ENCODE measurements around the gene CAPN6.

The CAPN6 gene

DNA sequence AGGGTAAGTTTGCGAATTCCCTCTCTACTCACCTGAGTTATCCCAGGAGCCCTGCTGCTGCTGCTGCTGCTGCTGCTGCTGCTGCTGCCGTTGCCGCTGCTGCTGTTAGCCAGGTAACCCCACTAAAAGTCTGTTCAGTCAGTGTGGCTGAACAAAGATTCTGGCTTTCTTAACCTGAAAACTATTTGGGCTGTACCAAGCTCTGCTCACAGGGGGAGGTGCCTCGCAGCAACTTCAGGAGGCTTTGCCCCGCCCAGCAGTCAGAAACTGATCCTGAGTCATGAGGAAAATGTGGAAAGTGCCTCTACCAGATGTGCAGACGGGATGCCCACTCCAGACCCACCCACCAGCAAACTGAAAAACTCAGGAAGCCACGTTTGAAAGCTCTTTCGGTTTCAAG lies at the start of gene CAPN6:
Gene CAPN6, minus strand, starts transcription at position 145 of the 400 bp plus-strand sequence. CDS start 6,547 bp downstream, outside the sequence.
- DNase-seq (ENCODE audit: low read depth in 2 of 3, low spot score in 1 of 3): no peak

DNA sequence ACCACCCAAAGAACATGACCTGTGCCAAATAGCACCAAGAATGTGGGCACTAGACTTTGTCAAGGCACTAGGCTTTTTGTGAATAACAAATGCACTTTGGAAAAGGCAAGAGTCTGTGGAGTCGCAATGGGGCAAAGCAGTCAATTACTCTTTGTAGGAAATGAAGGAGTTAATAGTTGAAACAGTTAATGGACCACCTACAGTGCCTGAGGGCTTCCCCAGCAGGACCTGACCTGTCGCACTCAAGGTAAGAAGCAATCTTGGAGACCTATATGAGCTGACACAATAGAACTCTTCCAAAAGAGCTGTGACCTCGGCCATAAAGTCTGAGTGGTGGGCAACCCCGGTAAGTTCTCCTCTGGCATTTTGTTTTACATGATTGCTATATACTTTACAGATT lies 49.2 kb upstream of the CAPN6 start:
- DNase-seq (ENCODE audit: low read depth in 2 of 3, low spot score in 1 of 3): no peak

DNA sequence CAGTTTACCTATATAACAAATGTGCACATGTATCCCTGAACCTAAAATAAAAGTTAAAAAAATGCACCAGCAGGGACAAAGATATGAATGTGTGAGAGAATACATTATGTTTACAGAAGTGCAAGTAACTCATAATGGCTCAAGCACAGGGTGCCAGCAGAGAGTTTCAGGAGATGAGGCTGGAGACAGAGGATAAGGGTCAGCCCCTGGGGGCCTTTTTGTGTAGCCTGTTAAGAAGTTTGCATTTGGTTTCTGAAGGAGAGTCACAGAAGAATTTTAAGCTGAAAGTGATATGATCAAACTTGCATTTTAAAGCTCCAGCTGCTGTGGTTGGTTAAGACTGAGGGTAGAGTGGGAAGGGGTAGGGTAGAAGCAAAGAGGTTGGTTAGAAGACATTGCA lies 48.6 kb upstream of the CAPN6 start:
- DNase-seq (ENCODE audit: low read depth in 2 of 3, low spot score in 1 of 3): no peak

DNA sequence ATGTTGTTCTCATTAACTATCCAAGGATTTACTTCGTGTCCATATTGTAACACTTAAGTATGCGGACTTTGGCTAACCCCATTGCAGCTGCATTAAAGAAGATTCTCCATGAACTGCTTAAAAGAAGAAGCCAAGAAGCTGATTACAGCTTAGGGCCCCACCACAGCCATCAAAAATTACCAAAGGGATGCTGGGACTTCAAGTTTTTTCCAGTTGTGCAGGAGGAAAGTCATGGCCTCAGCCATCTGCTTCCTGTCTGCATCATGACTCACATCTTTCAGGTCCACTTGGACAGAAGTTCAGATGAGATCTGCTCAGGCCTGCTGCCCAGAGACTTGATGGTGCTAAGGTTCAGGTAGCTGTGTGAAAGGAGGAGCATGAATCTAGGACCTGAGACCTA lies 38.8 kb upstream of the CAPN6 start:
- no peak for DNase-seq (ENCODE audit: low read depth in 2 of 3, low spot score in 1 of 3)

DNA sequence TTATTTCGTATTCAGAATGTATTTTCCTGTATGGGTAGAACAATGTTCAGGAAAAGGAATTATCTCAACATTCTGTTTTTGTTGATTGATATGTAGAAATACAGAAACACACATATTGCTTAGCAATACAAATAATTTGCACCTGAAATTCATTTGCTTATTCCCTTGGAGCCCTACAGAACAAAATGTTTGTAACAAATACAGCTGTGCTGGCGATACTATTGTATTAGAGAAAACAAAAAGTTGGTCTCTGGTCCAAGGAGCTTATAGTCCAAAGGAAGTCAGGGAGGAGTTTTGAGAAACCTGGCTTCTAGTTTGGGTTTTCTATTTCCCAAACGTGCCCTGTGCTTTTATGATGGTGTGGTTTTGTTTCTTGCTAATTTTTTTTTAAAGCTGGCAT lies 37.8 kb upstream of the CAPN6 start:
- no peak for DNase-seq (ENCODE audit: low read depth in 2 of 3, low spot score in 1 of 3)

DNA sequence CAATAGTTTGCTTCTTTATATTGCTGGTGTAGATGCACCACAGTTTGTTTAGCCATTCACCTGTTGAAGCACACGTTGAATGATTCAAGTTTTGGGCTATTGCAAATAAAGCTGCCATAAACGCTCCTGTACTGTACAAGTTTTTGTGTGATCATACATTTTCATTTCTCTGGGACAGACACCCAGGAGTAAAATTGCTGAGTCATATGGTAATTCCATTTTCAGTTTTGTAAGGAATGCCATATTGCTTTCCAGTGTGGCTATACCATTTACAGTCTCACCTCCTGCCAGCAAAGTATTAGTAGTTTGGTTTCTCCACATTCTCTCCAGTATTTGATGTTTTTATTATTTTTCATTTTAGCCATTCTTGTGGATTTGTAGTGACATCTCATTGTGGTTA lies 32.0 kb upstream of the CAPN6 start:
- no peak for DNase-seq (ENCODE audit: low read depth in 2 of 3, low spot score in 1 of 3)

DNA sequence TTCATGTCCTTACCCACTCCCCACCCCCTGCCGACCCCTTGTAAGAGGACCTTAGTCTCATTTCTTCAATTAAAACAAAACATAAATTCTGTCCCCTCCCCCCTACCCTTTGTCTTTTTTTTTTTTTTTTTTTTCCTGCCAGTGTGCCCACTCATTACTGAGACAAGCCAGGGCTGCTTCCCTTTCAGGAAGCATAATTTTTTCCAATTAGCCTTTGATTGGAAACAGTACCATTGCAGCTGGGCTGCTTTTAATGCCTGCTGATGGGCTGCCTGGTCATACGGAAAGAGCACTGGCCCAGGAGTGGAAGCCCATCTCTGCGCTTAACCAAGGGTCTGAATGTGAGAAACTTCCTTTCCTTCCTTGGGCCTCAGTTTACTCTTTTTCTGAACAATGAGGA lies 18.6 kb upstream of the CAPN6 start:
- no peak for DNase-seq (ENCODE audit: low read depth in 2 of 3, low spot score in 1 of 3)

- no peak for DNase-seq (ENCODE audit: low read depth in 2 of 3, low spot score in 1 of 3)
These were observed 14.5 kb upstream of the CAPN6 start for GRCh38 chrX:111284631-111285293.

DNA sequence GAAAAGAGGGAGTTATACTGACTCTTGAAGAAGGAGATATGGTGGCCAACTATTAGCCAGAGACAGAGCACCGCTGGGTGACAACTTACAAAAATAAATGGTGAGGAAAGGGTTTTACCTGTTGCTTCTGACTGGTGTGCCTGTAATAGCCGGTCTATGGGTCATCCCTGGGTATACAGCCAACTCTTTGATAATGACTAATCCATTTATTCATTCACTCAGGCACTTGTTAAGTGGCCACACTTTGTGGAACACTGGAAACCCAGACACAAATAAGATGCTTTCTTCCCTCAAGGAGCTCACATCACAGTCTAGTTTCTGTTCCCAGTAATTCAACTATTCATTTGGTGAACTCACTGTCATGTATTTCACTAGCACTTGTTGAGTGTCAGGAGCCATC lies 13.2 kb upstream of the CAPN6 start:
- DNase-seq (ENCODE audit: low read depth in 2 of 3, low spot score in 1 of 3): no peak

GRCh38 chrX:111282991-111283390 lies 12.7 kb upstream of the CAPN6 start:
- DNase-seq (ENCODE audit: low read depth in 2 of 3, low spot score in 1 of 3): no peak

DNA sequence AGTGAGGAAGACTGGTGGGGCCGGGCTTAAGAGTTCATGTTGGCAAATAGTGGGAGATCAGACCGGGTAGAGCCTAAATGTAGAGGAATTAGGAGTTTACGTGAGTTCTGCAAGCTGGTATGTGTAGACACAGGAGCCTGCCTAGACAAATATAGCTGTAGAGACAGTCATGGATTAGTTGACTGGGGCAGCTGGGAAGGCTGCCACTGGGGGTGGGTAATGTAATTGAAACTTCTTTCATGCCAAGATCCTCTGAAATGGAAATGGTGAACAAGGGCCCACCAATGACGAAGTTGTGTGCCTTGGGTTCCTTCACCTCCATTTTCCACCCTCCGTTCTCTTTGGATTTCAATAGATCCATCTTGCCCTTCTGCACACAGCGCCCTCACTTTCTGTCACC lies 11.9 kb upstream of the CAPN6 start:
- DNase-seq (ENCODE audit: low read depth in 2 of 3, low spot score in 1 of 3): no peak

DNA sequence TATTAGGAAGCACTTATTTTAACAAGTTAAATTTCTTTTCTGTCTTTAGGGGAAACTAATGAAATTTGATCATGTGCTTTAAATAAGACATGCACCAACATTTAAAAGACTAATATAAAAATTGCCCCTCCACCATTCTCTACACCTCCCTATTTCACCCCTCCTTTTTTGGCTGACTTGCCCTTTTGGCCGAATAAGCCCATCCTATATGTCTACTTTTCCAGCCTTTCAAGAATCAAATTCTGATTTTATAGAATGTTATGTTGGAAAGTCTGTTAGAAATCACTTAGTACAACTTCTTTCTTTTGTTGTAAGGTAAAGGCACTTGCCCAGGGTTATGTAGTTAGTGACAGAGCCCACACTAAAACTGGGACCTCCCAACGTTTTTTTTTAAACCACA lies 1.8 kb downstream of the CAPN6 start:
- no peak for DNase-seq (ENCODE audit: low read depth in 2 of 3, low spot score in 1 of 3)

DNA sequence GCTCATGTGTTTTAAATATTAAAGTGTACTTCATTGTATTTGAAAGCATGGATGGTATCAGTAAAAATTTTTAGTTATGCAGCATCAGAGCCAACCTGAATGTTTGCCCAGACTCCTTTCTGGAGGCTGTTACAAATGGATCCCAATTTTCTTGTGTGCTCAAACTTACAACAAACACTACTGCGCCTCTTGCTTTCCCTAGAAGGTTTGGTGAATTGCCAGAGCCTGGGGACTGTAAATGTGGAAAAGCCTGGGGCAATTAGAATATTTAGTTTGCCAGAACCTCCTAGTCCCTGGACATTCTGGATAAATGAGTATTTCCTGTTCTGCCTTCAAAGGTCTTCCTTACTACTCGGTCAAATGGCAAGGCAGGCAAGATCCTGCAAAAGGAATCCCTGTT lies 4.8 kb downstream of the CAPN6 start:
- DNase-seq (ENCODE audit: low read depth in 2 of 3, low spot score in 1 of 3): no peak

DNA sequence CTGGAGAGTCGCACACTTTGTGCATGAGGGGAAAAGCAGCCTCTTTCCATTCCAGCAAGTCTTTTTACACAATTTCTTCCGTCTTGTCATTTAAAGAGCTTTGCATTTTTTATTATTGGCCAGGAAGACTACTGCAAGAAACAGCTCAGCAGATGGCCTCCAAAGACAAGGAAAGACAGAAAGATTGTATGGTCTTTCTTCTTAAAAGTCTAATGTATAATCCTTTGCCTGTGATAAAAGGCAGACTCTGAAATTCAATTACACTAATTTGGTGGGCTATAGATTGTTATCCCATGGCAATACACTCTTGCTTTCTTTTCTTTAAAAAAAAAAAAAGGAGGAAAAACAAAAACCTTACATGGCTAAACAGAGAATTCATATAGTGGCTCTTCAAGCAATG lies 5.9 kb downstream of the CAPN6 start:
- no peak for DNase-seq (ENCODE audit: low read depth in 2 of 3, low spot score in 1 of 3)

DNA sequence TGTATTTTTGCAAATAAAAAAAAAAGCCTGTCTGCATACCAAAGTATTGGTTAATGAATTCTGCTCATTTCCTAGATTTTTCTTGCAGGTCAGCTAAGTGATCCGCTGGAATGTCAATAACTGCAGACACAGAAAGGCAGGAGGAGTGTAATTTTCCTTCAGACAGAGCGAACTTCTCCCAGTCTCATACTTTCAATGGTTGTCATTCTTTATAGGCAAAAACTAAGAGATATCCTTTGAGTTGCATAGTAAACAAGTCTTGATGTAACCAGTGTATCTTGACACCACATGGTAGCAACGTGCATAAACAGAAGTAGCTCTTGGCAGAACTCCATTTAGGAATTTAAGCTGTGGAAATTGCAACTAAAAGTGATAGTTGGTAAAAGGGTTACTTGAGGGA lies 8.2 kb downstream of the CAPN6 start:
- DNase-seq (ENCODE audit: low read depth in 2 of 3, low spot score in 1 of 3): no peak

DNA sequence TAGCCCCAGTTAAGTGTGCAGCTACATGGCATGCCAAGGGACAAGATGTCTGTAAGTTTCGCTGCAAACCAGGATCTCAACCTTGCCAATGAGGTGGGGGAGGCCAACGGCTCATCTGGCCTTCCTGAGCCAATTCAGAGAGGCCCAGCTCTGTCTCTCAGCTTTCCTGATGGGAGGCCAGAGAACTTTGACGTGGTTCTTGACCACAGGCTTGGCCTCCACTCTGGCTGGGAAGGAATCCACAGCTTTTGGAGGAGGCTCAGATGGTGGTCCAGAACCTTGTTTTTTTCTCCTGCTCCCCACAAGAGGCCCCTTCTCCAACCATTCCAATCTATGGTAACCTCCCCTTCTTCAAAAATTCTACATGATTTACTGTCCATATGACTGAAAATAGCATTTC lies 9.8 kb downstream of the CAPN6 start:
- no peak for DNase-seq (ENCODE audit: low read depth in 2 of 3, low spot score in 1 of 3)

DNA sequence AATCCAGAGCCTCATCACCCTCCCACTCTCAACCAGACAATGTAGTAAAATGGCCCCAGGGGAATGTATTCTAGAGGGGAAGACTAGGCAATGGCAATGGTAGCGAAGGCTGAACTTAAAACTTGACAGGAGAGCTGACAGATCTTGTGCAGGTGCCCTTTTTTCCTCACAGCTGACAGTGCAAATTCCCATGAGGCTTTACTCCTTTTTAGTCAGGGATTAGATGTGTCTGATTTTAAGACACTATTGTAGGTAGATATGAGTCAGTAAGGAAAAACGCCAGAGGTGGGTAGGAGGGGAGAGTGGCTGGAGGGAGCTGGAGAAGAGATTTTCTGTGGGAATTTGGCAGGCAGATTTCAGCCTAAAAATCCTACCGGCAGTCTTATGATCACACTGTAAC lies 10.7 kb downstream of the CAPN6 start:
- DNase-seq (ENCODE audit: low read depth in 2 of 3, low spot score in 1 of 3): no peak

- DNase-seq (ENCODE audit: low read depth in 2 of 3, low spot score in 1 of 3): no peak
These were observed 12.6 kb downstream of the CAPN6 start for GRCh38 chrX:111257733-111258132.

DNA sequence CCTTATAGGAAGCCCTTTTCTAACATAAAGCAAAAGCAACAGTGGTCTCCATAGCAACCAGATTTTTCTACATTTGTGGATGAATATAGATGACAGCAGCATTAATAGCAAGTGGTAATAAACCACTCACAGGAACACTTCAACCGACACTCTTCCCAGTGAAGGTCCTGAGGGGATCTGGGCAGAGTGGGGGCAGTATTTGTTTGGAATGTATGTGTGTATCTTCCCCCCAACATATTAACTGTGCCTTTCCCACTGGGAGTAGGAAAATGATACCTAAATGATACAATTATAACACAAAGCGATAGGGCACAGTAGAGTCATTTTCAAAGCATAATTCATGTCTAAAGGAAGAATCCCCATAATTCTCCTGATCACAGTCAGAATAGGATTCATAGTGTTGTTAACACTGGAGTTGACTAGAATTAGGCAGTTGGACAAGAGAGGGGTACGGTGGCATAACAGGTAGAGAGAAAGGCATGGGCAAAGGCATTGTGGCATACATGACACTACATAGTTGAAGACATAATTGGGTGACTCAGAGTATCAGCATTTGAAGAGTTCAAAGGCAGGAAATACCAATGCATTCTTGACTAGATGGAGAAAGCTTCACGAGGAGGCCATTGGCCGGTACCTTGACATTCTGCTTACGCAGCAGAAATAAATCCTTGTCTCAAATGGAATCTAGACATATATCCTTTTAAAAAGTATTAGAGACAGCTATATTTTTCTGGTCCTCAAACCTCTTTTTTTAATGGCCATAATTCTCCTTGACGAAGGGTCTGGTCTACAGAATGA lies 15.2 kb downstream of the CAPN6 start:
- DNase-seq (ENCODE audit: low read depth in 2 of 3, low spot score in 1 of 3): no peak

DNA sequence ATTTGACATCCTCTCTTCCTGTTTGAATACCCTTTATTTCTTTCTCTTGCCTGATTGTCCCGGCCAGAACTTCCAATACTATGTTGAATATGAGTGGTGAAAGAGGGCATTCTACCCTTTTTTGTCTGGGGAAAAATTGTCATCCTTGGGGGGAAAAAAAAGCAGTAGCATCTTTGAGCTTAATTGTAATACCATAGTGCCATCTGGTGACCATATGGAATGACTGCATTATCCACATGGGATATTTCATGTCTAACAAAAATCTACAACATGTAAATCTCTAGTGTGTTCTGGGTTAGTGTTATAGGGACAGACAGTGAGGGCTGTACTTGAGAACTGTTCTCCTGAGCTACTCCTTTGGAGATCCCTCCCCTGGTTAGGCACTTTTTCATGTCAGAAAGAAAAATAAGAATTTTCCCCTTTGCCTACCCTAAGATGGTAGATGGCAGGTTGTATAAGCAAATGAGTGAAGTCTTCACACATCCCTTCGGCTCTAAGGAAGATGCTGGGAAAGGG lies 26.0 kb downstream of the CAPN6 start:
- DNase-seq (ENCODE audit: low read depth in 2 of 3, low spot score in 1 of 3): no peak

- no peak for DNase-seq (ENCODE audit: low read depth in 2 of 3, low spot score in 1 of 3)
These were observed 53.9 kb downstream of the CAPN6 start for GRCh38 chrX:111216293-111216801.

DNA sequence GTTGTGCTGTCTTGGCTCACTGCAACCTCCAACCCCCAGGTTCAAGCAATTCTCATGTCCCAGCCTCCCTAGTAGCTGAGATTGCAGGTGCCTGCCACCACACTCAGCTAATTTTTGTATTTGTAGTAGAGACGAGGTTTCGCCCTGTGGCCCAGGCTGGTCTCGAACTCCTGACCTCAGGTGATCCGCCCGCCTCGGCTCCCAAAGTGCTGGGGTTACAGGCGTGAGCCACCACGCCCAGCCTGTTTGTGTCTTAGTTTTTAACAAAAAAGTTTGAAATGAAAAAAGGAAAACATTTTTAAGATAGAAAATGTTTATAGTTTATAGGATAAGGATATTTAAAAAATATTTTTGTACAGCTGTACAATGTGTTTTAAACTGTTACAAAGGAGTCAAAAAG lies 62.4 kb downstream of the CAPN6 start:
- DNase-seq (ENCODE audit: low read depth in 2 of 3, low spot score in 1 of 3): no peak

Data from stimulated activated CD4-positive, alpha-beta T cell treated with anti-CD3 and anti-CD28 coated beads, Interleukin-12 subunit alpha, Interleukin-12 subunit beta, amount 100 ng/mL, for 48 hours (primary cell).